Thoracic aorta endothelial cell (primary cell): ENCODE results near the gene OR1J2. TPM values are rescaled to one million over a fixed set of nuclear protein-coding genes. Genes with fewer than 3 reads are reported as not detected.

Source experiments
- total RNA-seq: library from RNA; depleted of rRNA; stranded (reverse); fragments of >200 nt; gene quantifications from 2 replicates; pipeline ENCODE4 v1.2.3, GENCODE V29; 2012

OR1J2 gene, protein sequence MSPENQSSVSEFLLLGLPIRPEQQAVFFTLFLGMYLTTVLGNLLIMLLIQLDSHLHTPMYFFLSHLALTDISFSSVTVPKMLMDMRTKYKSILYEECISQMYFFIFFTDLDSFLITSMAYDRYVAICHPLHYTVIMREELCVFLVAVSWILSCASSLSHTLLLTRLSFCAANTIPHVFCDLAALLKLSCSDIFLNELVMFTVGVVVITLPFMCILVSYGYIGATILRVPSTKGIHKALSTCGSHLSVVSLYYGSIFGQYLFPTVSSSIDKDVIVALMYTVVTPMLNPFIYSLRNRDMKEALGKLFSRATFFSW
- total RNA-seq = not detected in 2 replicates

DNA sequence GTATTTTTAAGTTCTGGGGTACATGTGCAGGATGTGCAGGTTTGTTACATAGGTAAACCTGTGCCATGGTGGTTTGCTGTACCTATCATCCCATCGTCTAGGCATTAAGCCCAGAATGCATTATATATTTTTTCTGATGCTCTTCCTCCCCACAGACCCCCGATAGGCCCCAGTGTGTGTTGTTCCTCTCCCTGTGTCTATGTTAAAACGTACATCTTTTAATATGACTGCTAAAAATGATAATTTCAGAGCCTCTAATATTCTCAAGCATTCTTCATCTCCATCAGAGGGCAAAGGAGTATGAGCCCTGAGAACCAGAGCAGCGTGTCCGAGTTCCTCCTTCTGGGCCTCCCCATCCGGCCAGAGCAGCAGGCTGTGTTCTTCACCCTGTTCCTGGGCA lies at the start of gene OR1J2:
OR1J2 (plus strand) TSS at position 301 of the 400 bp plus-strand sequence; CDS start at position 301, 0 bp downstream.

DNA sequence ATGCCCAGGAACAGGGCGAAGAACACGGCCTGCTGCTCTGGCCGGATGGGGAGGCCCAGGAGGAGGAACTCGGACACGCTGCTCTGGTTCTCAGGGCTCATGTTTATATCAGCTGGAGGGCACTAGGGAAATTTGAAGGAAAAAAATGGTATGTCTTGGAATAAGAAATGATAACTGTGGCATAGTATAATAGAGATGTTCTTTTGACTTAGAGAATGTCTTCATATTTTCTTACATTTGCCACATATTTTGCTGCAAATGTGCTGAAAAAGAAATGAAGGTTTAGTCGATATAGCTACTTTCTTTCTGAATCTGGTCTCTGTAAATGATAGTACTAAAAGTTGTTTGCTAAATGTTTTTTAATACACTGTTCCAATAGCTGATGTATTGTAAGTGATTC lies 32.8 kb upstream of the OR1J2 start, which contains the start of gene OR1J1:
OR1J1 (minus strand) TSS at position 101 of the 400 bp plus-strand sequence; CDS start at position 101, 0 bp downstream.

DNA sequence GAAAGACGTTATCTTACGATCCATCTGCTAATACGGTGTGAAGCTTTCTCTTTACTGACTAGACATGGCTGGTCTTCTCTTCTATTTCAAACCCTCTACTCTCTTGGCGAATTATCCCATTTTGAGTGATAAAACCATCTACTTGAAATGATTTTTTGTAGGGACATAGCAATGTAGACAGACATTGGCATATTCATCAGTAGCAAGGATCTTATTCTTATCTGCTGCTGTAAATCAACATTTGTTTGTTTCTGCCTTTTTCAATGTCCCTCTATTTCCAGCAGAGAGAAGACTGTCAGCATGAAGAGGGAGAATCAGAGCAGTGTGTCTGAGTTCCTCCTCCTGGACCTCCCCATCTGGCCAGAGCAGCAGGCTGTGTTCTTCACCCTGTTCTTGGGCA lies 8.2 kb downstream of the OR1J2 start, which contains the start of gene OR1J4:
OR1J4 (plus strand) TSS at position 301 of the 400 bp plus-strand sequence; CDS start at position 301, 0 bp downstream.

DNA sequence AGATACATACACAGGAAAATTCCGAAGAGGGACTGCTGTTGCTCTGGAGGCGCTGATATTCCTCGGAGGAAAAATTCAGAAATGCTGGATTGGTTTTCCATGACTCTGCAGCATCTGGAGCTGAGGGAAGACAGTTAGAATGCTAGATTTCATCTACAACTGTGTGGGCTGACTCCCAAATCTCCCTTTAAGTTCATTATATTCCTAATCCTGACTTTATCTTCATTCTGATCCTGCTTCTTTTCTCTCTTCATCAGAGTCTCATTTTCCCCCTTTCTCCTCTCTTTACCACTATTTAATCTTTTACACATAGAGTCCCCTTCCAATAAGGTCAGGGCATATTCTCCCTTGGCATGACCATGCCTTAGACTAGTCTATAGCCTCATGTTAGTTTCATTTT lies 16.6 kb downstream of the OR1J2 start, which contains the start of gene OR1N1:
OR1N1 (minus strand) TSS at position 101 of the 400 bp plus-strand sequence; CDS start at position 101, 0 bp downstream.

DNA sequence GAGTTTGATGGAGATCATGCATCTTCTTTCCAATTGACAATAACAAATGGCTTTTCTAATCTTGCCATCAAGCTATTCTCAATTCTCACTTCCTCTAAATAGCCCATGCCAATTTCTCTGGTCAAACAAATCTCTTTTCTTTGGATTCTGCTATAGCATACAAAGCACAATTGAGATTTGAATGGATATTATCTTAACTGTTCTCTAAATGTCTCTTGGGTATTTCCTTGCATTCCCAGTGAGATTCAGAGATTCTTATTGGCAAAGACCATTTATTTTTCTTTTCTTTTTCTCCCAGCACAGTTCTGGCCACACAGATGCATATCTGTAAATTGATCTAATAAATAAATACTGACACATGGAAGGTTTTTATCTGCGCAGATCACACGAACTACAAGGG lies 42.2 kb downstream of the OR1J2 start, which contains the start of gene OR1N2:
OR1N2 (plus strand) TSS at position 301 of the 400 bp plus-strand sequence. CDS start 100 bp downstream, outside the sequence.

Other genes starting within 250 kb of the OR1J2 start
- gene RBM18, start 246.0 kb upstream of the OR1J2 start, total RNA-seq = 11.2 and 12.1 TPM in 2 replicates
- gene MRRF, start 245.9 kb upstream of the OR1J2 start, total RNA-seq = 54.3 and 58.4 TPM in 2 replicates
- 0.43 and 39.4 TPM in 2 replicates for gene PTGS1, start 139.8 kb upstream of the OR1J2 start, total RNA-seq
- gene OR1J1, start 32.9 kb upstream of the OR1J2 start, total RNA-seq = not detected in 2 replicates
- not detected in 2 replicates for gene OR1J4, start 8.3 kb downstream of the OR1J2 start, total RNA-seq
- gene OR1N1, start 16.5 kb downstream of the OR1J2 start, total RNA-seq = not detected in 2 replicates
- gene OR1N2, start 42.3 kb downstream of the OR1J2 start, total RNA-seq = not detected in 2 replicates
- under 0.01 and 0.22 TPM in 2 replicates for gene OR1L8, start 72.6 kb downstream of the OR1J2 start, total RNA-seq
- gene OR1Q1, start 103.9 kb downstream of the OR1J2 start, total RNA-seq = not detected in 2 replicates
- 0.14 TPM in 1 of 2 replicates, not detected in the other for gene OR1B1, start 146.8 kb downstream of the OR1J2 start, total RNA-seq
- gene OR1L1, start 150.9 kb downstream of the OR1J2 start, total RNA-seq = not detected in 2 replicates
- gene OR1L3, start 164.3 kb downstream of the OR1J2 start, total RNA-seq = not detected in 2 replicates
- gene OR1L4, start 213.2 kb downstream of the OR1J2 start, total RNA-seq = not detected in 2 replicates
- not detected in 2 replicates for gene OR1L6, start 231.5 kb downstream of the OR1J2 start, total RNA-seq